ENCODE results near the gene CACNA2D2. TPM values are rescaled to one million over a fixed set of nuclear protein-coding genes. Genes with fewer than 3 reads are reported as not detected.

Gene CACNA2D2
- total RNA-seq, 1 experiment from 2014 or later = not detected

DNA sequence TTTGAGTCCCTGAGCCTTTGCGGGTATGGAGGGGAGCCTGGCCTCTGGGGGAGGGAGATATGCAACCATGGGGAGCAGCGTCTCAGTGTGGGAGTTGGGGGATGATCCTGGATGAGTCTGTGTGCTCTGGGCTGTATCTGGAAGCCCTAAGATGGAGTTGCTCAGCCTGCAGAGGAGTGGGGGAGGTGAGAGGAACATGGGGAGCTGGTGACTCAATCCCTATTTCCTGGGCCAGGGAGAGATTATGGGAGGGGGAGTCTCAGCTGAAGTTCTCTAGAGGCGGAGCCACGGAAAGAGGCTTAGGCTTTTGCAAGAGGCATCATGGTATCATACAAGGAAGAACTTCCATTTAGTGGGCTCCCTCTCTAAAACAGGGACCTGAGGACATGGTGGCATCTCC lies 84.6 kb downstream of the CACNA2D2 start:
- no peaks in the 10 kb centered on the region for H3K9me2 ChIP-seq (ENCODE audit: insufficient read depth)
- TF ChIP-seq, protein P1, sequence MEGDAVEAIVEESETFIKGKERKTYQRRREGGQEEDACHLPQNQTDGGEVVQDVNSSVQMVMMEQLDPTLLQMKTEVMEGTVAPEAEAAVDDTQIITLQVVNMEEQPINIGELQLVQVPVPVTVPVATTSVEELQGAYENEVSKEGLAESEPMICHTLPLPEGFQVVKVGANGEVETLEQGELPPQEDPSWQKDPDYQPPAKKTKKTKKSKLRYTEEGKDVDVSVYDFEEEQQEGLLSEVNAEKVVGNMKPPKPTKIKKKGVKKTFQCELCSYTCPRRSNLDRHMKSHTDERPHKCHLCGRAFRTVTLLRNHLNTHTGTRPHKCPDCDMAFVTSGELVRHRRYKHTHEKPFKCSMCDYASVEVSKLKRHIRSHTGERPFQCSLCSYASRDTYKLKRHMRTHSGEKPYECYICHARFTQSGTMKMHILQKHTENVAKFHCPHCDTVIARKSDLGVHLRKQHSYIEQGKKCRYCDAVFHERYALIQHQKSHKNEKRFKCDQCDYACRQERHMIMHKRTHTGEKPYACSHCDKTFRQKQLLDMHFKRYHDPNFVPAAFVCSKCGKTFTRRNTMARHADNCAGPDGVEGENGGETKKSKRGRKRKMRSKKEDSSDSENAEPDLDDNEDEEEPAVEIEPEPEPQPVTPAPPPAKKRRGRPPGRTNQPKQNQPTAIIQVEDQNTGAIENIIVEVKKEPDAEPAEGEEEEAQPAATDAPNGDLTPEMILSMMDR (conservative IDR thresholded peaks at IDR 0.05) = no peak
- TF ChIP-seq EZH2 (IDR thresholded peaks at IDR 0.05; ENCODE audit: low read depth) = no peak
- H3K27me3 ChIP-seq (ENCODE audit: insufficient read depth, low read depth) = no peaks in the 10 kb centered on the region; the same call in 1 of the 2 replicates
- H3K4me3 ChIP-seq = no peak overlapping the region
- H3K4me2 ChIP-seq = no peak overlapping the region
- H3K4me1 ChIP-seq (replicated peaks; ENCODE audit: insufficient read depth) = no peaks in the 10 kb centered on the region
- no TSS peak for BruUV-seq (replicated peaks)
- ChIA-PET POLR2A (ENCODE audit: unreplicated experiment) (no interaction called here), CTCF (no interaction called here)
- no peak overlapping the region for H2AFZ ChIP-seq
- no peaks in the 10 kb centered on the region for H3K9me3 ChIP-seq (ENCODE audit: insufficient read depth, low read depth)
- DNase-seq = no peak
- no peaks in the 10 kb centered on the region for H4K20me1 ChIP-seq (ENCODE audit: insufficient read depth)
- H3K79me2 ChIP-seq (ENCODE audit: low read depth) = no peaks in the 10 kb centered on the region
- no peaks in the 10 kb centered on the region for H3K36me3 ChIP-seq (ENCODE audit: low read depth)
- intact Hi-C loops (cut with micrococcal nuclease; ENCODE audit: unreplicated experiment) = no loop called here
- no peaks in the 10 kb centered on the region for H3F3A ChIP-seq (ENCODE audit: insufficient read depth, low read depth)
- H3K27ac ChIP-seq = no peak overlapping the region

GRCh38 chr3:50417637-50418033 lies 85.8 kb downstream of the CACNA2D2 start:
- TF ChIP-seq EZH2 (IDR thresholded peaks at IDR 0.05; ENCODE audit: low read depth) = no peak
- TF ChIP-seq, protein P1 (conservative IDR thresholded peaks at IDR 0.05) = no peak
- Histone ChIP-seq H3K27ac (no peak overlapping the region), H3K9me2 (ENCODE audit: insufficient read depth) (no peaks in the 10 kb centered on the region), H3K9me3 (ENCODE audit: insufficient read depth, low read depth) (no peaks in the 10 kb centered on the region), H2AFZ (no peak overlapping the region), H3K36me3 (ENCODE audit: low read depth) (no peaks in the 10 kb centered on the region), H3K27me3 (ENCODE audit: insufficient read depth, low read depth) (no peaks in the 10 kb centered on the region; the same call in 1 of the 2 replicates), H3F3A (ENCODE audit: insufficient read depth, low read depth) (no peaks in the 10 kb centered on the region), H4K20me1 (ENCODE audit: insufficient read depth) (no peaks in the 10 kb centered on the region), H3K4me3 (no peak overlapping the region), H3K4me1 (replicated peaks; ENCODE audit: insufficient read depth) (no peaks in the 10 kb centered on the region), H3K79me2 (ENCODE audit: low read depth) (no peaks in the 10 kb centered on the region), H3K4me2 (no peak overlapping the region)
- no TSS peak for BruUV-seq (replicated peaks)
- intact Hi-C loops (cut with micrococcal nuclease; ENCODE audit: unreplicated experiment) = no loop called here
- peak in 1 of 2 experiments; percentile 42 for DNase-seq
- CTCF ChIA-PET = no interaction called here
- POLR2A ChIA-PET (ENCODE audit: unreplicated experiment) = no interaction called here

DNA sequence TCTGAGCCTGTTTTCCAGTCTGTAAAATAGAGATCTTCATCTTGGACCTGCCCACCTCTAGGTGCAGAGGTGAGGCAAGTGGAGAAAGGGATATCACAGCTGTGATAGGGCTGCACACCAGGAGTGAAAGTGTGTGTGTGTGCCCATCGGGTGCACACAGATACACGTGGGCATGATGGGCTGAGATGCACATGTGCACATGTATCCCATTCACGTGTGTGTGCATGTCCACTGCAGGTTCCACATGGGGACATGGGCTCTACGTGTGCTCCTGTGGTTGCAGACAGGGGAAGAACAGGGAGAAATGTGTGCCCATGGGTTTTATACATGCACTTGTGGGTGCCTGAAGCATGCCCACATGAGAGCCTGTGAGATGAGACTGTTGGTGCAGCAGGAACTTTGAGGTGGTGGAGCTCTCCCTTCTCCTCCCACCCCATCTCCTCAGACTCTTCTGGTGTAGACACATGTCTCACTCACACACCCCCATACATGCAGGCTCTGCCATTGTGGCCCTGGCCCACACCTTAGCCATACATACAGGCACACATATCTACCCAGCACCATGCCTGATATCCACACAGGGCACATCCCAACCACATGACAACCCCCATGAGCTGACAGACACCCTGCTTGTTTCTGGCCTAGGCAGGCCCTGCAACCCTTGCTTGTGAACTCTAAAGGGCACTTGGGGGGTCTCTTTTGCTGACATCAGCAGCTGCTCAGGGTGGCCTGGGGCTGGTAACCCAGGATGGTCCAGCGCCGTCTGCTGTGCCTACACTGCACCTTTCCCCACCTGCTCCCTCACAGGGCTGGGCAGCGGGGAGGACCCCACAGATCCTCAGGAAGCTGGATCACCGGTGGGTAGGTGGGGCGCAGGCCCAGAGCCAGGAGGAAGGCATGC lies 86.4 kb downstream of the CACNA2D2 start:
- Histone ChIP-seq H3K4me1 (replicated peaks; ENCODE audit: insufficient read depth) (no peaks in the 10 kb centered on the region), H3K27me3 (ENCODE audit: insufficient read depth, low read depth) (no peaks in the 10 kb centered on the region), H3K4me3 (no peak overlapping the region), H3F3A (ENCODE audit: insufficient read depth, low read depth) (no peaks in the 10 kb centered on the region), H3K4me2 (no peak overlapping the region), H2AFZ (no peak overlapping the region), H4K20me1 (ENCODE audit: insufficient read depth) (no peaks in the 10 kb centered on the region), H3K36me3 (ENCODE audit: low read depth) (no peaks in the 10 kb centered on the region), H3K9me3 (ENCODE audit: insufficient read depth, low read depth) (no peaks in the 10 kb centered on the region), H3K79me2 (ENCODE audit: low read depth) (no peaks in the 10 kb centered on the region), H3K9me2 (ENCODE audit: insufficient read depth) (no peaks in the 10 kb centered on the region), H3K27ac (no peak overlapping the region)
- ChIA-PET POLR2A (ENCODE audit: unreplicated experiment) (no interaction called here), CTCF (no interaction called here)
- no peak for DNase-seq
- no peak for TF ChIP-seq EZH2 (IDR thresholded peaks at IDR 0.05; ENCODE audit: low read depth)
- TF ChIP-seq, protein P1 (conservative IDR thresholded peaks at IDR 0.05) = no peak
- no TSS peak for BruUV-seq (replicated peaks)
- intact Hi-C loops (cut with micrococcal nuclease; ENCODE audit: unreplicated experiment) = no loop called here

All from PC-9 (cell line).